ENCODE results near the gene CMTM1.

DNA sequence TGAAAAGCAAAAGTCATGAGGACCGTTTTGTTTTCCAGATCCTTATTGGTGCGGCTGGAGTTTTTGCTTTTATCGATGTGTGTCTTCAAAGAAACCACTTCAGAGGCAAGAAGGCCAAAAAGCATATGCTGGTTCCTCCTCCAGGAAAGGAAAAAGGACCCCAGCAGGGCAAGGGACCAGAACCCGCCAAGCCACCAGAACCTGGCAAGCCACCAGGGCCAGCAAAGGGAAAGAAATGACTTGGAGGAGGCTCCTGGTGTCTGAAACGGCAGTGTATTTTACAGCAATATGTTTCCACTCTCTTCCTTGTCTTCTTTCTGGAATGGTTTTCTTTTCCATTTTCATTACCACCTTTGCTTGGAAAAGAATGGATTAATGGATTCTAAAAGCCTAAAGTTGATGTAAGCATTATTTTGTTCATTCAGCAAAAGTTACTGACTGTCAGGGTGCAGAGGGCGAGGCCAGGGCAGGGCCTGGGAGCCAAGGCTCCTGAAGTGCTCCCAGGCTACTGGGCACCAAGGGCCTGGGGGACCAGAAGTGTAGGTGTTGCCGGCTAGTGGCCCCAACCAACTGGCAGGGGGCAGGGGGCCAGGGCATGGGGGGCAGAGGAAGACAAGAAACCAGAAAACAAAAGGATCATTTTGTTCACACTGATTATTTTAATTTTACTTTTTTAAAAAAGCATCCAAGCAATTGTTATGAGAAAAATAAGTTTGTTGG lies 21.8 kb downstream of the CMTM1 start:
- TF ChIP-seq GATA2 (IDR thresholded peaks at IDR 0.05; ENCODE audit: low read depth, low read length) (no peak), GATA3 (IDR thresholded peaks at IDR 0.05; ENCODE audit: low read depth, low read length) (no peak)
